Prostate gland (tissue), 2 donors: ENCODE results near the gene VPS54. TPM values are rescaled to one million over a fixed set of nuclear protein-coding genes. Genes with fewer than 3 reads are reported as not detected.

Source experiments
- DNase-seq: peaks from one replicate; pipeline ENCODE4 v3.0.0-alpha.2; 2019; ENCODE audit warnings: low spot score
- H3K27ac ChIP-seq, 2 donors: fragments of 200-600 bp; sonication (generic); 2 replicates each; pipeline ENCODE4 v1.5.1; 2017 to 2019
- H3K27me3 ChIP-seq: fragments of 200-600 bp; sonication (generic); replicated peaks from 2 replicates; pipeline ENCODE4 v1.5.1; 2019; ENCODE audit not compliant: insufficient read depth
- H3K36me3 ChIP-seq, 2 donors: fragments of 200-600 bp; sonication (generic); 1 replicate in 1 of 2; 2 replicates in 1 of 2; pipeline versions ENCODE4 v1.5.1 to v1.8.1; 2017 to 2019
- H3K4me1 ChIP-seq: fragments of 200-600 bp; sonication (generic); replicated peaks from 2 replicates; pipeline ENCODE4 v1.5.1; 2019
- H3K4me3 ChIP-seq, 2 donors: fragments of 200-600 bp; sonication (generic); 2 replicates each; pipeline ENCODE4 v1.5.1; 2017 to 2019
- H3K9me3 ChIP-seq: fragments of 200-600 bp; sonication (generic); 2 replicates; pipeline ENCODE4 v1.5.1; 2017
- POLR2A ChIP-seq: fragments of 450-650 bp; IDR thresholded peaks from one replicate; pipeline ENCODE4 v1.6.1; 2016; ENCODE audit warnings: antibody characterized with exemption, mild to moderate bottlenecking
- POLR2AphosphoS5 ChIP-seq: sonication (generic); formaldehyde crosslinking; IDR thresholded peaks from one replicate; pipeline ENCODE4 v1.6.1; 2017; ENCODE audit warnings: antibody characterized with exemption
- WGBS: methylation state at CpG from one replicate; pipeline ENCODE4 v1.1.5; 2018; 5-methylcytosine and 5-hydroxymethylcytosine counted together
- intact Hi-C: fragments of 100-400 bp; cut with DNase I; formaldehyde crosslinking; loops from one replicate; pipeline ENCODE4 v1.14.2; 2022
- total RNA-seq, 2 donors: library from RNA; depleted of rRNA; stranded (reverse); fragments of >200 nt; gene quantifications; one replicate each; pipeline ENCODE4 v1.1.0, GENCODE V29; 2016
- TF ChIP-seq, protein P1 (sequence below), 4 experiments: fragments of 200-600 bp in 2 of 4; fragments of 450-650 bp in 2 of 4; sonication (generic) in 2 of 4; IDR thresholded peaks; 1 replicate in 3 of 4; 2 replicates in 1 of 4; pipeline ENCODE4 v1.5.1; 2016 to 2019; ENCODE audit warnings: antibody characterized with exemption in 4 of 4, mild to moderate bottlenecking in 2 of 4, moderate library complexity in 2 of 4

Gene VPS54
- total RNA-seq, 2 donors from 2014 or later = 33.5 to 41.1 TPM

DNA sequence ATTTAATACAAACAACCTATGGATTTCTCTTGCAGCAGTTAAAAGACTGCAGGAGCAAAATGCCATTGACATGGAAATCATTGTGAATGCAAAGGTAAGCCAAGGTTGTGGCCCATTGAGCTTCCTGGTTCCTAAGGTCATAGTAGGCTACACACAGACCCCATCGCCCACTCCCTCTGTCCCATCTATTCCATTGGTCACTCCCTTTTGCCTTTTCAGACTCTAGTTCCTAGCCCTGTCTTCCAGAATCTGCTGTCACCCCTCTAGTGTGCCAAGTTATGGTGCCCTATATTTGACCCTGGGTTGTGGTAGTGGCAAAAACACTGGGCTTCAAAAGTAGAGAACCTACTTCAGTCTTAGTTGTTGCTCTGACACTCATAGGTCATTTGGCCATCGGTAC, 132.8 kb downstream of the VPS54 start:
- Histone ChIP-seq H3K4me3 (no peak overlapping the region), H3K9me3 (no peaks in the 10 kb centered on the region), H3K4me1 (no peaks in the 10 kb centered on the region), H3K27me3 (no peaks in the 10 kb centered on the region), H3K27ac (no peak overlapping the region), H3K36me3 (no peaks in the 10 kb centered on the region)
- 100% methylated on average over 2 of the region's 2 CpGs for WGBS
- intact Hi-C loops = loop anchor here (2.0 kb wide), 1 partner anchor 194 kb away; no protein-coding TSS in a partner anchor
- no peak for DNase-seq
- TF ChIP-seq POLR2AphosphoS5 (no peak), POLR2A (no peak)
- TF ChIP-seq, protein P1, sequence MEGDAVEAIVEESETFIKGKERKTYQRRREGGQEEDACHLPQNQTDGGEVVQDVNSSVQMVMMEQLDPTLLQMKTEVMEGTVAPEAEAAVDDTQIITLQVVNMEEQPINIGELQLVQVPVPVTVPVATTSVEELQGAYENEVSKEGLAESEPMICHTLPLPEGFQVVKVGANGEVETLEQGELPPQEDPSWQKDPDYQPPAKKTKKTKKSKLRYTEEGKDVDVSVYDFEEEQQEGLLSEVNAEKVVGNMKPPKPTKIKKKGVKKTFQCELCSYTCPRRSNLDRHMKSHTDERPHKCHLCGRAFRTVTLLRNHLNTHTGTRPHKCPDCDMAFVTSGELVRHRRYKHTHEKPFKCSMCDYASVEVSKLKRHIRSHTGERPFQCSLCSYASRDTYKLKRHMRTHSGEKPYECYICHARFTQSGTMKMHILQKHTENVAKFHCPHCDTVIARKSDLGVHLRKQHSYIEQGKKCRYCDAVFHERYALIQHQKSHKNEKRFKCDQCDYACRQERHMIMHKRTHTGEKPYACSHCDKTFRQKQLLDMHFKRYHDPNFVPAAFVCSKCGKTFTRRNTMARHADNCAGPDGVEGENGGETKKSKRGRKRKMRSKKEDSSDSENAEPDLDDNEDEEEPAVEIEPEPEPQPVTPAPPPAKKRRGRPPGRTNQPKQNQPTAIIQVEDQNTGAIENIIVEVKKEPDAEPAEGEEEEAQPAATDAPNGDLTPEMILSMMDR (IDR thresholded peaks at IDR 0.05) = no peak

DNA sequence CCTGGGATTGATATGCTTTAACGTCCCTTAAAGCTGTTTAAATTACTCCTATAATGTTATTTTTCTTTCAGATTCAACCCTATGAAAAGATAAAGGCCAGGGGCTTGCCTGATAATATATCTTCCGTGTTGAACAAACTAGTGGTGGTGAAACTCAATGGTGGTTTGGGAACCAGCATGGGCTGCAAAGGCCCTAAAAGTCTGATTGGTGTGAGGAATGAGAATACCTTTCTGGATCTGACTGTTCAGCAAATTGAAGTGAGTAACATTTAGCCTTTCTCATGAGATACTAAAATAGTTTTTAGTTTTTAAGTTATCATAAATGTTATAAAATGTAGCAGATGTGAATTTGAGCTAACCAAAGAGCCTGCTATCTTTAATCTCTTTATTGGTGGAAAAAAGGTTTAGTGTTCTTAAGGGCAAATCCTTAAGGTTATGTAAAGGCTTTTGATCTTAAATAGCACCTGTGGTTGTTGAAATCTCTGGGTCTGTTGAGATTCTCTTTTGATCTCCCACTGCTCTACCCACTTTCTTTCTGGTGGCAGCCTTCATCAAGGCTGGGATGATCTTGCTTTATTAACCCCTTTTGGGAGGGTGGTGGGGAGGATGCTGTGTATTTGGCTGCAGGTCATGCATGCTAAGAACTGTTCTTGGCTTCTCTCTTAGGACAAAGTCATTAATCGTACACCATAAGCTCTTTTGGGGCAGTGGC, 136.7 kb downstream of the VPS54 start:
- TF ChIP-seq POLR2AphosphoS5 (no peak), POLR2A (no peak)
- TF ChIP-seq, protein P1 (IDR thresholded peaks at IDR 0.05) = no peak
- Histone ChIP-seq H3K4me1 (no peaks in the 10 kb centered on the region), H3K27ac (no peak overlapping the region), H3K36me3 (no peaks in the 10 kb centered on the region), H3K27me3 (no peaks in the 10 kb centered on the region), H3K9me3 (no peaks in the 10 kb centered on the region), H3K4me3 (no peak overlapping the region)
- intact Hi-C loops = no loop called here
- WGBS = 86% methylated on average over 3 of the region's 3 CpGs
- DNase-seq = no peak

- Histone ChIP-seq H3K4me3 (no peak overlapping the region), H3K9me3 (no peaks in the 10 kb centered on the region), H3K36me3 (no peaks in the 10 kb centered on the region), H3K4me1 (no peaks in the 10 kb centered on the region), H3K27ac (no peak overlapping the region), H3K27me3 (no peaks in the 10 kb centered on the region)
- no peak for DNase-seq
- intact Hi-C loops = no loop called here
- WGBS = 60% methylated on average over 2 of the region's 2 CpGs
- no peak for TF ChIP-seq POLR2AphosphoS5
- TF ChIP-seq POLR2A = no peak
- TF ChIP-seq, protein P1 (IDR thresholded peaks at IDR 0.05) = no peak
These were observed 138.0 kb downstream of the VPS54 start for GRCh38 chr2:63881205-63881604.

DNA sequence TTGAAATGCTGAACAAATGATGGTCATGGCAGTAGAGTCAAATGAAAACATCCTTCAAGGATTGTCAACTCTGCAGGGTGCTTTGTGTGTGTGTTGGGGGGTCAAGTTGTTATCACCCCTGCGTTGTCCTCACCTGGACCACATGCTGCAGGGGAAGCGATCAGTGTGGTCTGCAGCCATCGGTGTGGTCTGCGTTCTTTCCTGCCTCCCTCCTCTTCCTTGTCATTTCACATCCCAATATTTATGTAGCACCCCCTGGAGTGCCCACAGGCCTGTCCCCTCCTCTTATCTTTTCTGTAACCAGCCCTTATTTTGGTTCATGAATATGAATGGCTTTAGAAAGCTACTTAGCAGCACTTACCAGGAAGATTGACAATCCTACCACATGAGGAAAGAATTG, 138.6 kb downstream of the VPS54 start:
- no peaks in the 10 kb centered on the region for H3K36me3 ChIP-seq
- WGBS = 73% methylated on average over 4 of the region's 4 CpGs
- TF ChIP-seq, protein P1 (IDR thresholded peaks at IDR 0.05) = no peak
- no peak for TF ChIP-seq POLR2A
- no peak for TF ChIP-seq POLR2AphosphoS5
- no peaks in the 10 kb centered on the region for H3K4me1 ChIP-seq
- no peak for DNase-seq
- H3K27me3 ChIP-seq = no peaks in the 10 kb centered on the region
- intact Hi-C loops = no loop called here
- H3K4me3 ChIP-seq = no peak overlapping the region
- H3K27ac ChIP-seq = no peak overlapping the region
- H3K9me3 ChIP-seq = no peaks in the 10 kb centered on the region

GRCh38 chr2:63879876-63880433, 139.3 kb downstream of the VPS54 start:
- WGBS = 77% methylated on average over 2 of the region's 2 CpGs
- TF ChIP-seq POLR2A (no peak), POLR2AphosphoS5 (no peak)
- TF ChIP-seq, protein P1 (IDR thresholded peaks at IDR 0.05) = no peak
- intact Hi-C loops = no loop called here
- Histone ChIP-seq H3K4me1 (no peaks in the 10 kb centered on the region), H3K9me3 (no peaks in the 10 kb centered on the region), H3K36me3 (no peaks in the 10 kb centered on the region), H3K27ac (no peak overlapping the region), H3K4me3 (no peak overlapping the region), H3K27me3 (no peaks in the 10 kb centered on the region)
- DNase-seq = no peak
